Thyroid gland (tissue), 4 donors: ENCODE data around the gene PPM1M.

Experiments
- CTCF ChIP-seq, 6 experiments: fragments of 200-600 bp in 3 of 6; fragments of 450-650 bp in 3 of 6; sonication (generic) in 3 of 6; IDR thresholded peaks; one replicate each; pipeline ENCODE4 v1.5.1; 2016 to 2019; ENCODE audit warnings: antibody characterized with exemption in 6 of 6, mild to moderate bottlenecking in 2 of 6, inconsistent platforms in 1 of 6, moderate library complexity in 1 of 6
- POLR2A ChIP-seq, 2 donors: fragments of 450-650 bp; IDR thresholded peaks; one replicate each; pipeline ENCODE4 v1.6.1; 2017; ENCODE audit warnings: antibody characterized with exemption in 2 of 2, mild to moderate bottlenecking in 2 of 2, moderate library complexity in 1 of 2

DNA sequence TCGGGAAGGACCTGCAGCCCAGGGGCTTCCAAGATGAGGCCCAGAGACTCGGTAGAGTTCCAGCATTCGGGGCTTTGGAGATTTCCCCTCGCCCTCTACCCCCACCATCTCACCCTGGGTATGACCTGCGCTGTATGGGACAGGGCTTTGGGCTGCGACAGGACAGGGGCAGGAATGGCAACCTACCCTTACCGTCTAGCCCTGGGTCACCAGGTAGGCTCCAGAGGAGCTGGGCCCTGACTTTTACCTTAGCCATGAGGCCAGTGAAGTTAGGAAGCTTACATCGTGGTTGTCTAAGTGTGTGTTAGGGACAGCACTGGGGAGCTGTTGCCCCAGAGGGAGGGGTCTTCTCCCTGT, 683 bp downstream of the PPM1M start:
- TF ChIP-seq CTCF (IDR thresholded peaks at IDR 0.05), result no peak
- TF ChIP-seq POLR2A (IDR thresholded peaks at IDR 0.05), result no peak
